T-helper 2 cell treated with Interferon-gamma antibody and Interleukin-4, amounts not matched to agents 100 ng/mL and 5 ng/mL, for 36 hours (primary cell): ENCODE results near the gene MOK. TPM values are rescaled to one million over a fixed set of nuclear protein-coding genes. Genes with fewer than 3 reads are reported as not detected.

Source experiments
- intact Hi-C: fragments of 100-400 bp; cut with micrococcal nuclease; formaldehyde crosslinking; loops from one replicate; pipeline ENCODE4 v1.15.1; 2023
- total RNA-seq: library from RNA; stranded (reverse); gene quantifications from 2 replicates; pipeline ENCODE4 v1.2.3, GENCODE V29; 2022

Gene MOK
- total RNA-seq, 1 donor from 2014 or later, result 3.8 TPM

DNA sequence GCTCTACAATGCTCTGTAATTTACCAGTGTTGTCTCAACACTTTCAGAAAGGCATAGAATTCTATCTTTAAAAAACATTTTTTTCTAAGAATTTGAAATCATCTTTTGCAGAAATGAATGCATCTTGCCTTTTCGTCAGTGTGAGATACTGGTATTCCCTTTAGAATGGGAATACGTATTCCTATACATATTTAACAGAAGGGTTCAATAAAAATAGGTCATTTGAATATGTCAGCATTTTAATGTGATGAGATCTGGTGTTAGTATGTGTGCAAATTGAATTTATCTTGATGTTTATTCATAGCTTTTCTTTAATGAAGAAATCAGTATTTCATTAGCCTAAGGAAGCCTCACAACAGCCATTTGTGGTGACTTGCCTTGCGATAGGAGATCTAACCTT, 121.1 kb downstream of the MOK start:
- intact Hi-C loops, result no loop called here

DNA sequence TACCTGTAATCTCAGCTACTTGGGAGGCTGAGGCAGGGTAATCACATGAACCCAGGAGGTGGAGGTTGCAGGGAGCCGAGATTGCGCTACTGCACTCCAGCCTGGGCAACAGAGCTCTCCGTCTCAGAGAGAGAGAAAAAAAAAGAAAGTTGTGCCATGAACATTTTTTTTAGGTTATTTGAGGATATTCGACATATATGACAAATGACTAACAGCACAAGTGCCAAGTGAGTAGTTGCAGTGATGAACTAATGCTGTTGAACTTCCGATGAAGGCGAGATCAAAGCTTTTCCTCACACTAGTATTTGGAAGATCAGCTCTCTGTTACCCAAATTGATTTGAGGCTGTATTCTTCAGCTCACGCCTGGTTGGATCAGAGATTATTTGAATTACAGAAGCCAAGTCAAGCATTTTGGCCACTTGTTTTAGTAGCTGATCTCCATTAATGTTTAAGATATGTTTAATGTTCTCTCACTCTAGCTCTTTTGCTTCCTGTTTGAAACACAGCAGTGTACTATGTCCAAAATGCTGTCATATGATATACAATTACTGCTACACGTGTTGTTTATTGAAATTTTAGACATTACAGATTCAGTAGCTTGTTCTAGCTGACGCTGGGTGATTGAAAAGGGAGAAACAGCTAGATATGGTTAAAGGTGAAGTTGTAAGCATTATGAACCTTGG, 121.9 kb downstream of the MOK start:
- intact Hi-C loops, result no loop called here

DNA sequence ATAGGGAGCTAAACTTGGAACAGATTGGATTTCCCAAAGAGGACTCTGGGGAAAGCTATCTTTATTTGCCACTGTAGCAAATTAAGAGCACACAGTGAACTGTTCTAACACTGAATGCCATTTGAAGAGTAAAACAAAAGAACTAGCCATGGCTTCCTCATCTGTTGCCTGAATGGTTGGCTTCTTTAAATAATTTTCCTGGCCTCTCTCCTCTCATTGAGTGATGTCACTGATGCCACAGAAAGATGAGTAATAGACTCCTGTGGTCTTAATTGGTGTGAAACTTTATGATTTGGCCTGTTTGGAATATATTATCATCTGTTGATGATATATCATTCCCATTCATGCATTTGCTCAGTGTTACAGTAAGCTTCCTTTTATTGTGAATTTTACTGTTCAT, 122.8 kb downstream of the MOK start:
- intact Hi-C loops, result no loop called here

DNA sequence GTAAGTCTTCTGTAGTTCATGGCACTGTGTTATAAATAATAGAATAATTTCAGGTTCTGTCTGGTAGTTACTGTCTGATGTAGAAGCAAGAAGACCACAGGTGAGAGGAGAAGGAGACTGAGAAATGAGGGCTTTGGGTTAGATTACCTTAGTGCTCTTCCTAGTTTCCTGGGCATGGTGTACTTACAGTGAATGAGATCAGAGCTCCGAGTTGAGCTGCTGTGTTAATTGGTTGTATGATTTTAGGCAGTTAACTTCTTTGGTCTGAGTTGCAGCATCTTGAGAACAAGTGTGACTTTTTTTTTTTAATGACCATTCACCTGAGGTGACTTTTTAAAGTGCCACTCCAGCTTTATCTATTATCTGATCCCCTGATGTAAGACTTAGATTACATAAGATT, 123.8 kb downstream of the MOK start:
- intact Hi-C loops, result no loop called here

DNA sequence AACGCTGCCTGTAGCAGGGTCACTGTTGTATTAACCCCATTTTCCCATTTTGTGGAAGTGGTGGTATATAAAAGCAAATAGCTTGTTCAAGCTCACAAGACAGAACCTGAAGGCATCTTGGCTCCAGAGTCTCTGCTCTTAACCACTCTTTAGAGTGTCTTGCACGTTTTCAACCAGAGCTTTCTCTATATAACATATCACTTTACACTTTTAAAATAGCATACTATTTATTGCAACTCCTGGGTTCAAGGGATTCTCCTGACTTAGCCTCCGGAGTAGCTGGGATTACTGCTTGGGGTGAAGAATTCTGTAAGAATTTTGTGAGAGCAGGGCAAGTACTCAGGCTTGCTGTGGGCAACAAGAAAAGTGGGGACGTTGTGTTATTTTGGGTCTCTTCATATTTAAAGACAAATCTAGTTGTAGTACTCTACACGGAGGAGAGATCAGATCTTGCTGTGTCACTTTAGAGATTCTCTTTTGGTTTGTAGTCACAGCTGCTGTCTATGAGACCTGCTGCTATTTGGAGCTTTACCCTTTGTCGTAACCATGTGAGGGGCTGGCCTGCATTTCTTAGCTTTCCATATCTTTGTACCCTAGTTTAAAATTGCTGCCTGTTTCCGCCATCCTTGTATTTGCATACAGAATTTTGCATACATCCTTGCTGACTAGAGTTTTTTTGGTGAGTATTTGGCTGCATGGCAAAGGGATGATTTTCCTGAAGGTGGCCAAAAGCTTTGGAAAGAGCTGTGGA, 124.5 kb downstream of the MOK start:
- intact Hi-C loops, result no loop called here

Other genes starting within 250 kb of the MOK start
- gene HSP90AA1, start 218.1 kb downstream of the MOK start, total RNA-seq, result 771 and 780 TPM in 2 replicates
- 36.0 and 36.2 TPM in 2 replicates for gene WDR20, start 165.3 kb downstream of the MOK start, total RNA-seq
- gene ZNF839, start 14.6 kb upstream of the MOK start, total RNA-seq, result 14.6 and 15.0 TPM in 2 replicates
- 28.2 and 32.5 TPM in 2 replicates for gene CINP, start 57.7 kb upstream of the MOK start, total RNA-seq
- 9.3 and 11.4 TPM in 2 replicates for gene TECPR2, start 57.8 kb upstream of the MOK start, total RNA-seq
- 7.6 and 9.0 TPM in 2 replicates for gene ANKRD9, start 204.6 kb upstream of the MOK start, total RNA-seq